Measurements from ENCODE around the gene SLC13A3. TPM values are rescaled to one million over a fixed set of nuclear protein-coding genes. Genes with fewer than 3 reads are reported as not detected.
A peak's percentile ranks its signal among the peaks of the same experiment; 100 is the strongest.

The SLC13A3 gene
- total RNA-seq, 4 donors from 2014 or later = 1.1 to 8.9 (median 4.2) TPM

- no peak overlapping the region for H3K27ac ChIP-seq
- WGBS = 69% methylated on average over 5 of the region's 5 CpGs
- no peaks in the 10 kb centered on the region for H3K9me3 ChIP-seq
- no peaks in the 10 kb centered on the region for H3K27me3 ChIP-seq
- no peak for TF ChIP-seq EP300 (IDR thresholded peaks at IDR 0.05)
- H3K4me3 ChIP-seq = no peak overlapping the region
- DNase-seq (ENCODE audit: low spot score in 2 of 2) = no peak
- H3K4me1 ChIP-seq = peaks cover 10% of the 10 kb centered on the region
- H3K36me3 ChIP-seq = no peaks in the 10 kb centered on the region
These were observed 80.3 kb downstream of the SLC13A3 start for GRCh38 chr20:46570956-46571355.

DNA sequence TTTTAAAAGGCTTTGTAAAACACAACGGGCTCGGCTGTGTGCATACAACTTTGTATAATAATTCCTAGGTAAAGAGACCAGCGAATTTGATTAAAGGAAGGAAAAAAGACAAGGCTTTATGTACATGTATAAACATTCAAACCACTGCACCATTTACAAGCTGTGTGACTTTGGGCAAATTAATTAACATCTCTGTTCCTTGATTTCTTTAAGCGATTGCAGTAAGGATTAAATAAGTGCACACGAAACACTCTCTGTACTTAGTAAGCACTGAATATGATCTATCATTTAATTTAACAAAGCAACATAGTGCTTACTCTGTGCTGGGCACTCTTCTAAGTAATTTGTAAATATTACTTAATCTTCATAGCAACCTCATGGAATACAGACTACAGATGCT lies 81.3 kb downstream of the SLC13A3 start:
- H3K9me3 ChIP-seq = no peaks in the 10 kb centered on the region
- 94% methylated on average over 5 of the region's 5 CpGs for WGBS
- TF ChIP-seq, protein P1, sequence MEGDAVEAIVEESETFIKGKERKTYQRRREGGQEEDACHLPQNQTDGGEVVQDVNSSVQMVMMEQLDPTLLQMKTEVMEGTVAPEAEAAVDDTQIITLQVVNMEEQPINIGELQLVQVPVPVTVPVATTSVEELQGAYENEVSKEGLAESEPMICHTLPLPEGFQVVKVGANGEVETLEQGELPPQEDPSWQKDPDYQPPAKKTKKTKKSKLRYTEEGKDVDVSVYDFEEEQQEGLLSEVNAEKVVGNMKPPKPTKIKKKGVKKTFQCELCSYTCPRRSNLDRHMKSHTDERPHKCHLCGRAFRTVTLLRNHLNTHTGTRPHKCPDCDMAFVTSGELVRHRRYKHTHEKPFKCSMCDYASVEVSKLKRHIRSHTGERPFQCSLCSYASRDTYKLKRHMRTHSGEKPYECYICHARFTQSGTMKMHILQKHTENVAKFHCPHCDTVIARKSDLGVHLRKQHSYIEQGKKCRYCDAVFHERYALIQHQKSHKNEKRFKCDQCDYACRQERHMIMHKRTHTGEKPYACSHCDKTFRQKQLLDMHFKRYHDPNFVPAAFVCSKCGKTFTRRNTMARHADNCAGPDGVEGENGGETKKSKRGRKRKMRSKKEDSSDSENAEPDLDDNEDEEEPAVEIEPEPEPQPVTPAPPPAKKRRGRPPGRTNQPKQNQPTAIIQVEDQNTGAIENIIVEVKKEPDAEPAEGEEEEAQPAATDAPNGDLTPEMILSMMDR (IDR thresholded peaks at IDR 0.05) = no peak
- TF ChIP-seq POLR2AphosphoS5 (IDR thresholded peaks at IDR 0.05) (no peak), POLR2A (IDR thresholded peaks at IDR 0.05) (no peak), EP300 (IDR thresholded peaks at IDR 0.05) (no peak)
- no peaks in the 10 kb centered on the region for H3K27me3 ChIP-seq
- no peaks in the 10 kb centered on the region for H3K36me3 ChIP-seq
- no peak for DNase-seq (ENCODE audit: low spot score in 2 of 2)
- H3K4me1 ChIP-seq = peaks cover 10% of the 10 kb centered on the region
- no peak overlapping the region for H3K4me3 ChIP-seq
- H3K27ac ChIP-seq = no peak overlapping the region

DNA sequence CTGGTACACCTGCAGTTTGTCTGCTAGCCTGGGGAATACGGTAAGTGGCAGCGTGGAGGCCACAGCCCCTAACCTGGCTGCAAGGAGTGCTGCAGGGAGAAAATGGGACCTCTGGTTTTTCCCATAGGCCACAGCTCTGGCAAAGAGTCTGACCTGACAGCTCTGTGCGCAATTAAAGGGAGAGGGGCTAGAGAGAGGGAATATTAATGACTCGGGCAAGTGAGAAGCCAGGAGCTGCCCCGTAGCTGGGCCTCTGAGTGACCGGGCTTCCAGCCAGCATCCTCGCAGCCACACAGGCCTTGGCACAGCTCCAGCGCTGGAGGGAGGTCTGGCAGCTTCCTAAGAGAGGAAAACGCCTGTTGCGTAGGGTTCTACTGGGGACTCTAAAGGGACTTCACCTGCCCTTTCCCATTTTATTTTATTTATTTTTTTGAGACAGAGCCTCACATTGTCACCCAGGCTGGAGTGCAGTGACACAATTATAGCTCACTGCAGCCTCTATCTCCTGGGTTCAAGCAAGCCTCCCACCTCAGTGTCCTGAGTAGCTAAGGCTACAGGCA lies 82.6 kb downstream of the SLC13A3 start:
- peak; percentile 81 to 82 for DNase-seq (ENCODE audit: low spot score in 2 of 2)
- Histone ChIP-seq H3K4me3 (no peak overlapping the region), H3K9me3 (no peaks in the 10 kb centered on the region), H3K27ac (no peak overlapping the region), H3K27me3 (no peaks in the 10 kb centered on the region), H3K36me3 (no peaks in the 10 kb centered on the region), H3K4me1 (peaks cover 10% of the 10 kb centered on the region)
- 13% methylated on average over 10 of the region's 10 CpGs for whole genome bisulfite sequencing
- TF ChIP-seq EP300 (IDR thresholded peaks at IDR 0.05) (no peak), POLR2AphosphoS5 (IDR thresholded peaks at IDR 0.05) (no peak), POLR2A (IDR thresholded peaks at IDR 0.05) (no peak)
- TF ChIP-seq, protein P1 (IDR thresholded peaks at IDR 0.05) = no peak

DNA sequence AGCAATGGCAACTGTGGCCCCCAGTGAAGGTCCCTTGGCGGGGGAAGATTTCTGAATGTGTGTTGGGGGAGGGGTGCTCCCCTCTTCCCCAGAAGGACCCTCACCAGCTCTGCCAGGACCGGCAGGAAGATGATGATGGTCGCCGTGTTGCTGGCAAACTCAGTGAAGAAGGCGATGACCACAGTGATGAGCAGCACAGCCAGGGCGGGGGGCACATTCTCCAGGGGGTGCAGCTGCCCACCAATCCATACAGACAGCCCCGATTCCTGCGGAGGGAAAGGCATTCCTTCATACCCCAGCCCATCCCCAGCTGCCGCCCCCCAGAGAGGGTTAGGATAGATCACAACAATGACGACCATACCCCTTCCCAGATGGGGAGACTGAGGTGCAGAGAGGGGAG lies 85.1 kb downstream of the SLC13A3 start:
- H3K27me3 ChIP-seq = no peaks in the 10 kb centered on the region
- TF ChIP-seq POLR2AphosphoS5 (IDR thresholded peaks at IDR 0.05) (no peak), EP300 (IDR thresholded peaks at IDR 0.05) (no peak), POLR2A (IDR thresholded peaks at IDR 0.05) (no peak)
- TF ChIP-seq, protein P1 (IDR thresholded peaks at IDR 0.05) = no peak
- DNase-seq (ENCODE audit: low spot score in 2 of 2) = no peak
- H3K27ac ChIP-seq = no peak overlapping the region
- H3K9me3 ChIP-seq = no peaks in the 10 kb centered on the region
- no peaks in the 10 kb centered on the region for H3K36me3 ChIP-seq
- H3K4me1 ChIP-seq = peaks cover 18% of the 10 kb centered on the region
- WGBS = 91% methylated on average over 7 of the region's 10 CpGs
- H3K4me3 ChIP-seq = no peak overlapping the region

DNA sequence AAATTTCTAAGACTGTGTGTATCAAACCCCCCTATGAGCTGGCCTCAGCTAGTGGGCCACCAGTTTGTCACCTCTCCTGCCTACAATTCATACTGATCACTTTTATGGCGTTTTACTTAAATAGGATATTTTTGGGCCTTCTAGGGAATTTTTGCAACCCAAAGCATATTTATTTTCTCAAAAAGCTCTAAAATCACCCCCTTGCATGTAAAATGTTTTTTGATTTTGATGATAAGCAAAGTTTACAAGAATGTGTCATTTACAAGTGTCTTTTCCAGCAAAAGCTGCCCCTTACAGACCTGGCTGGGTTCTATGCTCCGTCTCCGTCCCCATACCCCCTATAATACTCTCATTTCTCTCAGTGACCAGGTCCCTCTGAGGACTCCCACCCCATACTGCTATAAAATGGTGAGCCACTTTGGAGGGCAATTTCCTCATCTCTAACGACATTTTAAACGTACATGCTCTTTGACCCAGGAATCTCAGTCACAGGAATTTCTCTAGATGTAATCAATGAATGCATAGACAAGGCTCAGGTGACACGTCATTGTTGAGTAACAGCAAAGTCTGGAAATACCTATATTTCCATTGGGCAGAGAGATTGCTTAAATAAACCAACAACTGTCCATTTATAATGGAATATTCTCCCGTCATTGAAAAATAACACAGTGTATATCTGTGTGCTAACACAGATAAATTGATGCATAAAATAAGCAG lies 86.9 kb downstream of the SLC13A3 start:
- DNase-seq (ENCODE audit: low spot score in 2 of 2) = no peak
- Histone ChIP-seq H3K27me3 (no peaks in the 10 kb centered on the region), H3K4me1 (peaks cover 18% of the 10 kb centered on the region), H3K4me3 (no peak overlapping the region), H3K9me3 (no peaks in the 10 kb centered on the region), H3K27ac (no peak overlapping the region), H3K36me3 (no peaks in the 10 kb centered on the region)
- WGBS = 64% methylated on average over 7 of the region's 7 CpGs
- TF ChIP-seq POLR2A (IDR thresholded peaks at IDR 0.05) = no peak
- no peak for TF ChIP-seq EP300 (IDR thresholded peaks at IDR 0.05)
- TF ChIP-seq, protein P1 (IDR thresholded peaks at IDR 0.05) = no peak
- no peak for TF ChIP-seq POLR2AphosphoS5 (IDR thresholded peaks at IDR 0.05)

Measured in suprapubic skin (tissue), 4 donors.